GM23338 (cell line): ENCODE results near the gene MKRN2. TPM values are rescaled to one million over a fixed set of nuclear protein-coding genes. Genes with fewer than 3 reads are reported as not detected.

Experiments used
- ATAC-seq: fragments of 200-7000 bp; cut with Tn5 transposase; 3 replicates; pipeline ENCODE4 v1.9.1; 2020
- DNase-seq: peaks from one replicate; pipeline ENCODE4 v3.0.0-alpha.2; 2015; ENCODE audit warnings: low spot score
- H2AFZ ChIP-seq: fragments of 200-600 bp; sonication (generic); 2 replicates; pipeline ENCODE4 v1.8.0; 2016; ENCODE audit warnings: antibody characterized with exemption, mild to moderate bottlenecking, moderate library complexity
- H3F3A ChIP-seq: fragments of 200-600 bp; sonication (generic); replicated peaks from 2 replicates; pipeline ENCODE4 v1.8.0; 2017; ENCODE audit warnings: antibody characterized with exemption, mixed run types, low read depth
- H3K27ac ChIP-seq: fragments of 200-600 bp; sonication (generic); 2 replicates; pipeline ENCODE4 v1.6.1; 2016; ENCODE audit warnings: low read depth
- H3K27me3 ChIP-seq: fragments of 200-600 bp; sonication (generic); 2 replicates; pipeline ENCODE4 v1.8.0; 2016; ENCODE audit warnings: mild to moderate bottlenecking, mixed run types, moderate library complexity; ENCODE audit not compliant: insufficient read depth
- H3K36me3 ChIP-seq: fragments of 200-600 bp; sonication (generic); 2 replicates; pipeline ENCODE4 v1.8.0; 2016; ENCODE audit warnings: mild to moderate bottlenecking; ENCODE audit not compliant: insufficient read depth
- H3K4me1 ChIP-seq: fragments of 200-600 bp; sonication (generic); 2 replicates; pipeline ENCODE4 v1.8.0; 2016; ENCODE audit warnings: mild to moderate bottlenecking, moderate library complexity; ENCODE audit not compliant: insufficient read depth
- H3K4me2 ChIP-seq: fragments of 200-600 bp; sonication (generic); 2 replicates; pipeline ENCODE4 v1.7.1; 2017; ENCODE audit warnings: mixed run types
- H3K4me3 ChIP-seq: fragments of 200-600 bp; sonication (generic); 2 replicates; pipeline ENCODE4 v1.6.1; 2016; ENCODE audit warnings: mixed run types
- H3K79me2 ChIP-seq: fragments of 200-600 bp; sonication (generic); replicated peaks from 2 replicates; pipeline ENCODE4 v1.8.0; 2017; ENCODE audit warnings: mild to moderate bottlenecking; ENCODE audit not compliant: insufficient read depth
- H3K9me2 ChIP-seq: fragments of 200-600 bp; sonication (generic); 2 replicates; pipeline ENCODE4 v1.8.0; 2017; ENCODE audit not compliant: insufficient read depth
- H4K20me1 ChIP-seq: fragments of 200-600 bp; sonication (generic); replicated peaks from 2 replicates; pipeline ENCODE4 v1.8.0; 2017; ENCODE audit warnings: mild to moderate bottlenecking; ENCODE audit not compliant: insufficient read depth
- H3K27ac Mint-ChIP-seq: 2 replicates; pipeline ENCODE4 v1.8.0; 2020; ENCODE audit warnings: inconsistent platforms, mild to moderate bottlenecking, moderate library complexity, mixed read lengths
- H3K27me3 Mint-ChIP-seq: 3 replicates; pipeline ENCODE4 v1.8.0; 2022; ENCODE audit warnings: low read depth, mild to moderate bottlenecking, moderate library complexity, mixed read lengths, inconsistent platforms; ENCODE audit not compliant: insufficient read depth, poor library complexity
- H3K36me3 Mint-ChIP-seq: 3 replicates; pipeline ENCODE4 v1.8.0; 2021; ENCODE audit warnings: low read depth, mild to moderate bottlenecking, inconsistent platforms, moderate library complexity, mixed read lengths
- H3K4me1 Mint-ChIP-seq: 3 replicates; pipeline ENCODE4 v1.8.0; 2020; ENCODE audit warnings: mild to moderate bottlenecking, inconsistent platforms, mixed read lengths
- H3K4me3 Mint-ChIP-seq: 3 replicates; pipeline ENCODE4 v1.8.0; 2021; ENCODE audit warnings: moderate library complexity, mild to moderate bottlenecking, inconsistent platforms, mixed read lengths
- H3K9me3 Mint-ChIP-seq: 3 replicates; pipeline ENCODE4 v1.8.0; 2020; ENCODE audit warnings: moderate library complexity, mild to moderate bottlenecking, inconsistent platforms, mixed read lengths
- CREB1 ChIP-seq: fragments of 250-450 bp; sonication (Bioruptor Pico); IDR thresholded peaks from 2 replicates; pipeline ENCODE4 v1.5.0; 2020; ENCODE audit warnings: low read depth, mild to moderate bottlenecking, moderate library complexity
- CTCF ChIP-seq, 2 experiments: fragments of 200-600 bp in 1 of 2; sonication (generic) in 1 of 2; conservative IDR thresholded peaks; 2 replicates each; pipeline versions ENCODE4 v1.5.1 to v1.6.1; 2016 to 2017; ENCODE audit warnings: antibody characterized with exemption in 2 of 2, low read depth in 2 of 2, mild to moderate bottlenecking in 2 of 2, moderate library complexity in 1 of 2
- EZH2 ChIP-seq: fragments of 200-600 bp; sonication (generic); IDR thresholded peaks from one replicate; pipeline ENCODE4 v1.8.0; 2017; ENCODE audit warnings: antibody characterized with exemption, mild to moderate bottlenecking, low read depth; ENCODE audit not compliant: unreplicated experiment
- EZH2phosphoT487 ChIP-seq: fragments of 200-600 bp; sonication (generic); IDR thresholded peaks from one replicate; pipeline ENCODE4 v1.8.1; 2018; ENCODE audit warnings: antibody characterized with exemption; ENCODE audit not compliant: unreplicated experiment
- JUNB ChIP-seq: IDR thresholded peaks from one replicate; pipeline ENCODE4 v1.6.1; 2016; ENCODE audit warnings: antibody characterized with exemption; ENCODE audit not compliant: unreplicated experiment
- NANOG ChIP-seq: IDR thresholded peaks from 2 replicates; pipeline ENCODE4 v1.6.1; 2016; ENCODE audit warnings: antibody characterized with exemption, borderline replicate concordance
- POLR2AphosphoS5 ChIP-seq: IDR thresholded peaks from 2 replicates; pipeline ENCODE4 v1.6.1; 2016; ENCODE audit warnings: antibody characterized with exemption, low read depth
- STAT1 ChIP-seq: IDR thresholded peaks from one replicate; pipeline ENCODE4 v1.6.1; 2016; ENCODE audit warnings: antibody characterized with exemption; ENCODE audit not compliant: unreplicated experiment
- ZNF114 ChIP-seq: fragments of 250-450 bp; sonication (Bioruptor Pico); IDR thresholded peaks from 2 replicates; pipeline ENCODE4 v1.5.0; 2020; ENCODE audit warnings: mild to moderate bottlenecking, moderate library complexity
- ZNF331 ChIP-seq: fragments of 250-450 bp; sonication (Bioruptor Pico); IDR thresholded peaks from 2 replicates; pipeline ENCODE4 v1.5.0; 2020; ENCODE audit warnings: low read depth, mild to moderate bottlenecking, moderate library complexity
- ZNF462 ChIP-seq: fragments of 250-450 bp; sonication (Bioruptor Pico); IDR thresholded peaks from 2 replicates; pipeline ENCODE4 v1.5.0; 2020; ENCODE audit warnings: mild to moderate bottlenecking, moderate library complexity
- polyA plus RNA-seq: library from polyadenylated mRNA; unstranded; fragments of >200 nt; fragmentation: Nextera tagmentation; extraction: Ambion mirVana; gene quantifications from 2 replicates; pipeline ENCODE4 v1.2.1, GENCODE V29; 2016
- total RNA-seq: library from RNA; depleted of rRNA; stranded (reverse); fragments of >200 nt; shearing (Covaris generic); gene quantifications from 2 replicates; pipeline ENCODE4 v1.2.3, GENCODE V29; 2014
- TF ChIP-seq, protein P1 (sequence below): IDR thresholded peaks from one replicate; pipeline ENCODE4 v1.6.1; 2018; ENCODE audit warnings: antibody characterized with exemption; ENCODE audit not compliant: unreplicated experiment
- TF ChIP-seq, protein P2 (sequence below): IDR thresholded peaks from 2 replicates; pipeline ENCODE4 v1.6.1; 2016; ENCODE audit warnings: antibody characterized with exemption

Gene MKRN2
- total and polyA plus RNA-seq, 2 experiments from 2014 or later = 11.4 to 24.6 TPM

- Mint-ChIP-seq H3K9me3 (no peaks in the 10 kb centered on the region), H3K27ac (no peak overlapping the region), H3K4me3 (no peak overlapping the region), H3K4me1 (peaks cover 3% of the 10 kb centered on the region; the same call in 2 of the 3 replicates), H3K27me3 (peaks cover 23% of the 10 kb centered on the region), H3K36me3 (peaks cover 84% of the 10 kb centered on the region)
- Histone ChIP-seq H3K4me2 (no peak overlapping the region), H3K79me2 (no peaks in the 10 kb centered on the region), H3F3A (0 out of 2 replicates have a peak, but pooled peaks cover 11% of the 10 kb centered on the region), H3K27ac (no peak overlapping the region), H3K27me3 (no peaks in the 10 kb centered on the region), H4K20me1 (peaks cover 12% of the 10 kb centered on the region), H3K4me3 (no peak overlapping the region), H3K36me3 (peaks cover 27% of the 10 kb centered on the region), H3K4me1 (no peaks in the 10 kb centered on the region), H3K9me2 (no peaks in the 10 kb centered on the region), H2AFZ (no peak overlapping the region)
- TF ChIP-seq NANOG = no peak
- no peak for TF ChIP-seq ZNF114
- TF ChIP-seq ZNF331 (CRISPR knock-in tag) = no peak
- TF ChIP-seq, protein P1, sequence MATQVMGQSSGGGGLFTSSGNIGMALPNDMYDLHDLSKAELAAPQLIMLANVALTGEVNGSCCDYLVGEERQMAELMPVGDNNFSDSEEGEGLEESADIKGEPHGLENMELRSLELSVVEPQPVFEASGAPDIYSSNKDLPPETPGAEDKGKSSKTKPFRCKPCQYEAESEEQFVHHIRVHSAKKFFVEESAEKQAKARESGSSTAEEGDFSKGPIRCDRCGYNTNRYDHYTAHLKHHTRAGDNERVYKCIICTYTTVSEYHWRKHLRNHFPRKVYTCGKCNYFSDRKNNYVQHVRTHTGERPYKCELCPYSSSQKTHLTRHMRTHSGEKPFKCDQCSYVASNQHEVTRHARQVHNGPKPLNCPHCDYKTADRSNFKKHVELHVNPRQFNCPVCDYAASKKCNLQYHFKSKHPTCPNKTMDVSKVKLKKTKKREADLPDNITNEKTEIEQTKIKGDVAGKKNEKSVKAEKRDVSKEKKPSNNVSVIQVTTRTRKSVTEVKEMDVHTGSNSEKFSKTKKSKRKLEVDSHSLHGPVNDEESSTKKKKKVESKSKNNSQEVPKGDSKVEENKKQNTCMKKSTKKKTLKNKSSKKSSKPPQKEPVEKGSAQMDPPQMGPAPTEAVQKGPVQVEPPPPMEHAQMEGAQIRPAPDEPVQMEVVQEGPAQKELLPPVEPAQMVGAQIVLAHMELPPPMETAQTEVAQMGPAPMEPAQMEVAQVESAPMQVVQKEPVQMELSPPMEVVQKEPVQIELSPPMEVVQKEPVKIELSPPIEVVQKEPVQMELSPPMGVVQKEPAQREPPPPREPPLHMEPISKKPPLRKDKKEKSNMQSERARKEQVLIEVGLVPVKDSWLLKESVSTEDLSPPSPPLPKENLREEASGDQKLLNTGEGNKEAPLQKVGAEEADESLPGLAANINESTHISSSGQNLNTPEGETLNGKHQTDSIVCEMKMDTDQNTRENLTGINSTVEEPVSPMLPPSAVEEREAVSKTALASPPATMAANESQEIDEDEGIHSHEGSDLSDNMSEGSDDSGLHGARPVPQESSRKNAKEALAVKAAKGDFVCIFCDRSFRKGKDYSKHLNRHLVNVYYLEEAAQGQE = no peak
- no peak for TF ChIP-seq POLR2AphosphoS5
- TF ChIP-seq CTCF (conservative IDR thresholded peaks at IDR 0.05; ENCODE audit: low read depth in 2 of 2) = no peak
- TF ChIP-seq ZNF462 (CRISPR knock-in tag) = no peak
- TF ChIP-seq, protein P2, sequence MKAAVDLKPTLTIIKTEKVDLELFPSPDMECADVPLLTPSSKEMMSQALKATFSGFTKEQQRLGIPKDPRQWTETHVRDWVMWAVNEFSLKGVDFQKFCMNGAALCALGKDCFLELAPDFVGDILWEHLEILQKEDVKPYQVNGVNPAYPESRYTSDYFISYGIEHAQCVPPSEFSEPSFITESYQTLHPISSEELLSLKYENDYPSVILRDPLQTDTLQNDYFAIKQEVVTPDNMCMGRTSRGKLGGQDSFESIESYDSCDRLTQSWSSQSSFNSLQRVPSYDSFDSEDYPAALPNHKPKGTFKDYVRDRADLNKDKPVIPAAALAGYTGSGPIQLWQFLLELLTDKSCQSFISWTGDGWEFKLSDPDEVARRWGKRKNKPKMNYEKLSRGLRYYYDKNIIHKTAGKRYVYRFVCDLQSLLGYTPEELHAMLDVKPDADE = no peak
- no peak for TF ChIP-seq CREB1 (CRISPR knock-in tag)
- no peak for TF ChIP-seq JUNB
- TF ChIP-seq STAT1 = no peak
- no peak for TF ChIP-seq EZH2
- no peak for TF ChIP-seq EZH2phosphoT487
- DNase-seq (no peak), ATAC-seq (no peak)
Observed at GRCh38 chr3:12579456-12579855, 22.6 kb downstream of the MKRN2 start.
